Measurements from ENCODE around the gene NSG1. TPM values are rescaled to one million over a fixed set of nuclear protein-coding genes. Genes with fewer than 3 reads are reported as not detected.

NSG1 gene
- total RNA-seq, 3 donors from 2014 or later, result 0.48 to 7.3 (median 6.2) TPM

DNA sequence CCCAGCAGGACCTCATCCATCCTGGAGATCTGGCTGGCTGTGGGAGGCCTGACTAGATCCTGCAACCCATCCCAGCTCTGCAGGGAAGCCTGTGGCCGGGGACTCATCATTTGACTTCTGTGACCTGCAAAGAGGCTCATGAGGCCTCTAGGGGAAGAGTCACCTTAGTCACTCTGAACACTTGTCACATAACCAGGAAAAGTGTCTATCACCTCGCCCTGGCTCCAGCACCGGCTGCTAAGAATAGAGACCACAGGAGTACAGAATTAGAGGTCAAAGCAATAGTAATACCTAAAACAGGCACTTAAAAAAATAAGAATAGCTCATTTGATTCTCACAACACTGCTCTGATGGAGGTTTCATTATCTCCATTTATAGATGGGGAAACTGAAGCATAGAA is 3.8 kb upstream of the NSG1 start:
- intact Hi-C loops (cut with DNase I; ENCODE audit: low total_unique reads), result no loop called here
- TF ChIP-seq, protein P1, sequence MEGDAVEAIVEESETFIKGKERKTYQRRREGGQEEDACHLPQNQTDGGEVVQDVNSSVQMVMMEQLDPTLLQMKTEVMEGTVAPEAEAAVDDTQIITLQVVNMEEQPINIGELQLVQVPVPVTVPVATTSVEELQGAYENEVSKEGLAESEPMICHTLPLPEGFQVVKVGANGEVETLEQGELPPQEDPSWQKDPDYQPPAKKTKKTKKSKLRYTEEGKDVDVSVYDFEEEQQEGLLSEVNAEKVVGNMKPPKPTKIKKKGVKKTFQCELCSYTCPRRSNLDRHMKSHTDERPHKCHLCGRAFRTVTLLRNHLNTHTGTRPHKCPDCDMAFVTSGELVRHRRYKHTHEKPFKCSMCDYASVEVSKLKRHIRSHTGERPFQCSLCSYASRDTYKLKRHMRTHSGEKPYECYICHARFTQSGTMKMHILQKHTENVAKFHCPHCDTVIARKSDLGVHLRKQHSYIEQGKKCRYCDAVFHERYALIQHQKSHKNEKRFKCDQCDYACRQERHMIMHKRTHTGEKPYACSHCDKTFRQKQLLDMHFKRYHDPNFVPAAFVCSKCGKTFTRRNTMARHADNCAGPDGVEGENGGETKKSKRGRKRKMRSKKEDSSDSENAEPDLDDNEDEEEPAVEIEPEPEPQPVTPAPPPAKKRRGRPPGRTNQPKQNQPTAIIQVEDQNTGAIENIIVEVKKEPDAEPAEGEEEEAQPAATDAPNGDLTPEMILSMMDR (IDR thresholded peaks at IDR 0.05), result no peak
- TF ChIP-seq POLR2AphosphoS5 (IDR thresholded peaks at IDR 0.05) (no peak), POLR2A (IDR thresholded peaks at IDR 0.05) (no peak)
- Histone ChIP-seq H3K9me3 (no peaks in the 10 kb centered on the region), H3K4me3 (no peak overlapping the region), H3K36me3 (no peaks in the 10 kb centered on the region), H3K4me1 (peaks cover 8% of the 10 kb centered on the region in 2 donors), H3K27ac (no peak overlapping the region), H3K27me3 (peaks cover 12 to 40% of the 10 kb centered on the region in 2 donors)
- no peak for DNase-seq (ENCODE audit: low spot score in 2 of 2)

DNA sequence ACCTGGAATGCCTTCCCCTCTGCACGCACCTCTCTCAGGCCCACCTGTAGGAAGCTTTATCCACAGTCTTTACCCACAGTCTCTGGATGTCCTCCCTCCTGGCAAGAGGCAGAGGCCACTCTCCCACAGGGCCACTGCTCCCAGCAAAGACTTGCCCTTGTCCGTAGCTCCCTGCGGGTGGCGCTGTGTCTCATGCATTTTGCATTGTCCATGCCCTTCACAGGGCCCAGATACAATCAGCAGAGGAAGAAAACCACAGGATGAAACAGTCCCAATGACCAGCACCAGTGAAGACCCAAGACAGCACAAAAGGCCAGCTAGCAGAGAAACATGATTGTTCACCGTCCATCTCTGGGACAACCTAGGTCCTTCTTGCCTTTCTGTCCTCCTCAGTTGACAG is 2.1 kb upstream of the NSG1 start:
- peaks cover 12 to 52% of the 10 kb centered on the region in 2 donors for H3K27me3 ChIP-seq
- DNase-seq (ENCODE audit: low spot score in 2 of 2), result no peak
- intact Hi-C loops (cut with DNase I; ENCODE audit: low total_unique reads), result no loop called here
- no peak overlapping the region for H3K27ac ChIP-seq
- H3K36me3 ChIP-seq, result no peaks in the 10 kb centered on the region
- peaks cover 8 to 13% of the 10 kb centered on the region in 2 donors for H3K4me1 ChIP-seq
- H3K9me3 ChIP-seq, result no peaks in the 10 kb centered on the region
- TF ChIP-seq POLR2A (IDR thresholded peaks at IDR 0.05) (no peak), POLR2AphosphoS5 (IDR thresholded peaks at IDR 0.05) (no peak)
- TF ChIP-seq, protein P1 (IDR thresholded peaks at IDR 0.05), result no peak
- no peak overlapping the region for H3K4me3 ChIP-seq

- intact Hi-C loops (cut with DNase I; ENCODE audit: low total_unique reads), result no loop called here
- Histone ChIP-seq H3K27ac (no peak overlapping the region), H3K27me3 (peaks cover 12 to 53% of the 10 kb centered on the region in 2 donors), H3K9me3 (no peaks in the 10 kb centered on the region), H3K4me3 (peak overlapping the region in 2 of 3 donors; percentile 58 to 74), H3K36me3 (no peaks in the 10 kb centered on the region), H3K4me1 (peaks cover 8 to 13% of the 10 kb centered on the region in 2 donors)
- DNase-seq (ENCODE audit: low spot score in 2 of 2), result no peak
- TF ChIP-seq POLR2AphosphoS5 (IDR thresholded peaks at IDR 0.05), result no peak
- TF ChIP-seq, protein P1 (IDR thresholded peaks at IDR 0.05), result no peak
- TF ChIP-seq POLR2A (IDR thresholded peaks at IDR 0.05), result no peak
Measured at GRCh38 chr4:4385729-4386295, 1.1 kb upstream of the NSG1 start.

DNA sequence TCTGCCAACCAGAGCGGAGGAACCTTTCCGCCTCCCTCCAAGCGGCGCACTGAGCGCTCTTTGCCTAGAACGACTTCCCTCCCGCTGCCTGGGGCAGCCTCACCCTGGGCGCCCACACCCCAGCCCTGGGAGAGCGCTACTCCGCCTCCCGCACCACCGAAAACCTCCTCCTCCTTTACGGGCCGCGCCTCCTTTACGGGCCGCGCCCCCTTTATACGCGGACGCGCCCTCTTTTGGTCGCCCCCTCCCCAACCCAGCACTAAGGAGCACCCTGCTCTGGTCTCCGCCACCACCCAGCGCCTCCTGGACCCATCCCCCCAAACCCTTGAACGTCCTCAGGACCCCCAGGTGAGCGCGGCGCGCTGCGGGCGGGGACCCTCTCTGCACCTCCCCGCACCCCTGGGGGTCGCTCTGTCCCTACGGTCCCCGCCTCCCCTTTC is 586 bp upstream of the NSG1 start:
- H3K27ac ChIP-seq, result no peak overlapping the region
- no peaks in the 10 kb centered on the region for H3K9me3 ChIP-seq
- intact Hi-C loops (cut with DNase I; ENCODE audit: low total_unique reads), result no loop called here
- TF ChIP-seq POLR2AphosphoS5 (IDR thresholded peaks at IDR 0.05), result no peak
- TF ChIP-seq, protein P1 (IDR thresholded peaks at IDR 0.05), result no peak
- no peak for TF ChIP-seq POLR2A (IDR thresholded peaks at IDR 0.05)
- H3K36me3 ChIP-seq, result no peaks in the 10 kb centered on the region
- peaks cover 8 to 13% of the 10 kb centered on the region in 2 donors for H3K4me1 ChIP-seq
- DNase-seq (ENCODE audit: low spot score in 2 of 2), result no peak
- H3K27me3 ChIP-seq, result peaks cover 12 to 53% of the 10 kb centered on the region in 2 donors
- H3K4me3 ChIP-seq, result peak overlapping the region; percentile 14 to 74 (median 58)

GRCh38 chr4:4387531-4388310 is 819 bp downstream of the NSG1 start:
- peaks cover 8 to 13% of the 10 kb centered on the region in 2 donors for H3K4me1 ChIP-seq
- no peaks in the 10 kb centered on the region for H3K36me3 ChIP-seq
- H3K4me3 ChIP-seq, result peak overlapping the region; percentile 14 to 74 (median 58)
- no peak overlapping the region for H3K27ac ChIP-seq
- TF ChIP-seq, protein P1 (IDR thresholded peaks at IDR 0.05), result no peak
- no peak for TF ChIP-seq POLR2A (IDR thresholded peaks at IDR 0.05)
- TF ChIP-seq POLR2AphosphoS5 (IDR thresholded peaks at IDR 0.05), result no peak
- H3K27me3 ChIP-seq, result peaks cover 12 to 53% of the 10 kb centered on the region in 2 donors
- no peaks in the 10 kb centered on the region for H3K9me3 ChIP-seq
- intact Hi-C loops (cut with DNase I; ENCODE audit: low total_unique reads), result no loop called here
- no peak for DNase-seq (ENCODE audit: low spot score in 2 of 2)
